SU-DHL-6 (cell line): Measurements from ENCODE around the gene TBC1D5.

Source experiments
- H2AFZ ChIP-seq: fragments of 200-600 bp; sonication (generic); 2 replicates; pipeline ENCODE4 v1.6.1; 2014; ENCODE audit warnings: low read depth, mild to moderate bottlenecking, moderate library complexity, mixed read lengths, antibody characterized with exemption, low read length; ENCODE audit not compliant: severe bottlenecking
- H3F3A ChIP-seq: fragments of 200-600 bp; shearing (Covaris generic); 2 replicates; pipeline ENCODE4 v1.6.0; 2016; ENCODE audit warnings: antibody characterized with exemption, mild to moderate bottlenecking; ENCODE audit not compliant: insufficient read depth
- H3K27ac ChIP-seq: fragments of 200-600 bp; sonication (generic); 2 replicates; pipeline ENCODE4 v1.5.1; 2016; ENCODE audit warnings: low read depth, mild to moderate bottlenecking, low read length, moderate library complexity, mixed read lengths
- H3K27me3 ChIP-seq: fragments of 200-600 bp; sonication (generic), shearing (Covaris generic); 2 replicates; pipeline ENCODE4 v1.6.0; 2014; ENCODE audit warnings: mild to moderate bottlenecking, low read length
- H3K36me3 ChIP-seq: fragments of 200-600 bp; sonication (generic); 2 replicates; pipeline ENCODE4 v1.6.1; 2014; ENCODE audit warnings: mild to moderate bottlenecking, low read length, mixed read lengths
- H3K4me2 ChIP-seq: fragments of 300-600, 200-600 bp; shearing (Covaris generic), sonication (generic); 2 replicates; pipeline ENCODE4 v1.6.0; 2014; ENCODE audit warnings: low read length, low read depth, mild to moderate bottlenecking; ENCODE audit not compliant: poor library complexity, severe bottlenecking
- H3K4me3 ChIP-seq: fragments of 200-600 bp; sonication (generic); 2 replicates; pipeline ENCODE4 v1.5.1; 2014; ENCODE audit warnings: antibody characterized with exemption, low read length, mild to moderate bottlenecking, mixed read lengths; ENCODE audit not compliant: insufficient read depth, poor library complexity, severe bottlenecking
- H3K79me2 ChIP-seq: fragments of 200-600 bp; sonication (generic); 2 replicates; pipeline ENCODE4 v1.6.1; 2014; ENCODE audit warnings: mild to moderate bottlenecking, low read length, moderate library complexity; ENCODE audit not compliant: insufficient read depth
- H3K9ac ChIP-seq: fragments of 200-600 bp; sonication (generic); 2 replicates; pipeline ENCODE4 v1.7.0; 2014; ENCODE audit warnings: mild to moderate bottlenecking, low read length
- H3K9me2 ChIP-seq: fragments of 200-600 bp; sonication (generic); replicated peaks from 2 replicates; pipeline ENCODE4 v1.6.1; 2014; ENCODE audit warnings: low read length; ENCODE audit not compliant: insufficient read depth
- H3K9me3 ChIP-seq: fragments of 200-600 bp; sonication (generic); 2 replicates; pipeline ENCODE4 v1.6.1; 2014; ENCODE audit warnings: low read length, mixed read lengths; ENCODE audit not compliant: insufficient read depth
- H4K20me1 ChIP-seq: fragments of 200-600 bp; sonication (generic); 2 replicates; pipeline ENCODE4 v1.6.1; 2014; ENCODE audit warnings: low read depth, mild to moderate bottlenecking, antibody characterized with exemption, low read length, moderate library complexity, mixed read lengths
- CTCF ChIP-seq: fragments of 200-600 bp; sonication (generic); IDR thresholded peaks from one replicate; pipeline ENCODE4 v1.5.1; 2017; ENCODE audit warnings: antibody characterized with exemption, mild to moderate bottlenecking, low read length, moderate library complexity; ENCODE audit not compliant: insufficient read depth, poor library complexity, severe bottlenecking
- EZH2phosphoT487 ChIP-seq: fragments of 200-600 bp; sonication (generic), shearing (Covaris generic); conservative IDR thresholded peaks from 2 replicates; pipeline ENCODE4 v1.6.1; 2018; ENCODE audit warnings: mild to moderate bottlenecking, antibody characterized with exemption, low read length, moderate library complexity, mixed read lengths

Gene TBC1D5

GRCh38 chr3:17154221-17154620, 588.2 kb downstream of the TBC1D5 start:
- Histone ChIP-seq H2AFZ (no peak overlapping the region), H3K9ac (no peak overlapping the region), H3F3A (no peaks in the 10 kb centered on the region), H3K79me2 (no peaks in the 10 kb centered on the region), H3K27me3 (no peaks in the 10 kb centered on the region), H4K20me1 (no peaks in the 10 kb centered on the region), H3K36me3 (no peaks in the 10 kb centered on the region), H3K4me2 (no peak overlapping the region), H3K9me3 (no peaks in the 10 kb centered on the region), H3K9me2 (no peaks in the 10 kb centered on the region), H3K4me3 (no peak overlapping the region), H3K27ac (no peak overlapping the region)
- TF ChIP-seq EZH2phosphoT487 (no peak), CTCF (no peak)

- H3K36me3 ChIP-seq = no peaks in the 10 kb centered on the region
- no peaks in the 10 kb centered on the region for H3K79me2 ChIP-seq
- no peak overlapping the region for H3K27ac ChIP-seq
- no peak overlapping the region for H3K9ac ChIP-seq
- H3K4me2 ChIP-seq = no peak overlapping the region
- H3F3A ChIP-seq = no peaks in the 10 kb centered on the region
- no peak overlapping the region for H3K4me3 ChIP-seq
- H2AFZ ChIP-seq = no peak overlapping the region
- no peaks in the 10 kb centered on the region for H4K20me1 ChIP-seq
- no peaks in the 10 kb centered on the region for H3K9me2 ChIP-seq
- TF ChIP-seq EZH2phosphoT487 (no peak), CTCF (no peak)
- no peaks in the 10 kb centered on the region for H3K27me3 ChIP-seq
- H3K9me3 ChIP-seq = no peaks in the 10 kb centered on the region
These were observed 589.2 kb downstream of the TBC1D5 start for GRCh38 chr3:17153209-17153608.

GRCh38 chr3:17151598-17152373, 590.6 kb downstream of the TBC1D5 start:
- Histone ChIP-seq H3F3A (no peaks in the 10 kb centered on the region), H3K9me2 (no peaks in the 10 kb centered on the region), H3K4me3 (no peak overlapping the region), H3K27me3 (no peaks in the 10 kb centered on the region), H3K9me3 (no peaks in the 10 kb centered on the region), H3K9ac (no peak overlapping the region), H3K79me2 (no peaks in the 10 kb centered on the region), H3K4me2 (no peak overlapping the region), H2AFZ (no peak overlapping the region), H3K36me3 (no peaks in the 10 kb centered on the region), H3K27ac (no peak overlapping the region), H4K20me1 (no peaks in the 10 kb centered on the region)
- TF ChIP-seq CTCF = no peak
- TF ChIP-seq EZH2phosphoT487 = no peak
